ENCODE measurements around the gene ZNF618. TPM values are rescaled to one million over a fixed set of nuclear protein-coding genes. Genes with fewer than 3 reads are reported as not detected.

ZNF618 gene
- total RNA-seq, 2 donors from 2014 or later: 2.5 to 3.3 TPM

DNA sequence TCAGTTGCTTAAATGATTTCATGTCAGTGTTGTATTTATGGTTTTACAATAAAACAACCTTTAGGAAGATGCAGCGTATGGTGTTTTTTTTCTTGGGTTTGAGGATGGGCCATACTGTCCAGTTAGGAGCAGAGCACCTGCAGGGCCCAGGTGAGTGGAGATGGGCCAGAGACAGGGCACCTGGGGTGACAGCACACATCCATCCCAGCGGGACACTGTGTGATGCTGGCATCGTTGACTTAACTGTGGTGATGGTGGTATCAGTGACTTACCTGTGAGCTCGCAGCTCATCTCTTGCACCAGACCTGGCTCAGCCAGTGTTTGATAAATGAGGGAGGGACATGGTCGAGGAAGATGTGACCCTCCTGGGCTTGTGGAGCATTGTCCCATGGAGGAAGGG is 180.4 kb downstream of the ZNF618 start:
- ATAC-seq: no peak
- intact Hi-C loops (cut with DNase I, micrococcal nuclease): no loop called here
- no peak for DNase-seq

DNA sequence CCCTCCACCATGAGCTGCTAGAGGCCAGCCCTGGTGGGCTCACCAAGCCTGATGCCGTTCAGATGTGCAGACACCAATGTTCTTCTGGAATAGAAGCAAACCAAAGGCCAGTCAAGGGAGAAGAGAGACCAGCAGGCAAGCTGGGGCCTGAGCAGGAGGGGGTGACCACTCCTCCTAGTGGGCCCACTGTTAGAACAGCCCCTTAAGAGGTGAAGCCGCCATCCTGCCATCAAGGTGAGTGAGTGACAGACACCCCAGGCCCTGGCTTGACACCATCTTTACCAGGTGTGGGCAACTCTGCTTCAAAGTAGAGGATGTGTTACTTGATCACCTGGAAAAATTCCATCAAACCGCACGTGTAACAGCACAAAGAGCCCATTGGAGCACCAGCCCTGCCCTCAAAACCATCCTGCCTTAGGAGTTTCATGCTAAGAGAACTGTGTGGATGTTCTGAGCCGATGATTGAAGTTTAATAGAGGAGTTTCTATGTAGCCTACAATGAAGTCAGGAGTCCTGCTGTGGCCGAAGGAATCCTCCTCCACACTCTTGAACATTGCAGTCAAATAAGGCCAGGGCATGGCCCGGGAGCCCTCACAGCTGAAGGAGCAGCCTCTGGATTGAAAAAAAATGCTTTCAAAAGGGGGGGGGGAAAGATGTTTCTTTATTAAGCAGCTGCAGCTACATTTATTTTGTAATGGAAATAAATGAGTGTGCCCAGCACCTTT is 181.2 kb downstream of the ZNF618 start:
- ATAC-seq (no peak), DNase-seq (no peak)
- intact Hi-C loops (cut with DNase I, micrococcal nuclease): no loop called here

DNA sequence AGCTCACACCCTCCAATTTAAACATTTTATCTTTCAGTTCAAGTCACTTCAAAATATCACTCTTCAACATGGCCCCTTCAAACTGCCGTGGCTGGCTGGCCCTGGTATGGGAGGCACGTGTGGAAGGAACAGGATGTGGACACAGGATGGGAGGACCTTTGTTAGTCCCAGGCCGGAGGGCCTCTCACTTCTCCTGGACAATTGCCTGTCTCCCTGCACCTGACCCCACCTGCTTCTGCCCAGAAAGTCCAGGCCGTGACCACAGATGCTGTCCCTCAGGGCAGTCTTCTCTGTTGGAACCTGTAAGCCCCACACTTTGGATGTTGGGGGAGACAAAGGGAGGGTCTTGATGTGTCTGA is 182.6 kb downstream of the ZNF618 start:
- no peak for DNase-seq
- intact Hi-C loops (cut with DNase I, micrococcal nuclease): no loop called here
- no peak for ATAC-seq

DNA sequence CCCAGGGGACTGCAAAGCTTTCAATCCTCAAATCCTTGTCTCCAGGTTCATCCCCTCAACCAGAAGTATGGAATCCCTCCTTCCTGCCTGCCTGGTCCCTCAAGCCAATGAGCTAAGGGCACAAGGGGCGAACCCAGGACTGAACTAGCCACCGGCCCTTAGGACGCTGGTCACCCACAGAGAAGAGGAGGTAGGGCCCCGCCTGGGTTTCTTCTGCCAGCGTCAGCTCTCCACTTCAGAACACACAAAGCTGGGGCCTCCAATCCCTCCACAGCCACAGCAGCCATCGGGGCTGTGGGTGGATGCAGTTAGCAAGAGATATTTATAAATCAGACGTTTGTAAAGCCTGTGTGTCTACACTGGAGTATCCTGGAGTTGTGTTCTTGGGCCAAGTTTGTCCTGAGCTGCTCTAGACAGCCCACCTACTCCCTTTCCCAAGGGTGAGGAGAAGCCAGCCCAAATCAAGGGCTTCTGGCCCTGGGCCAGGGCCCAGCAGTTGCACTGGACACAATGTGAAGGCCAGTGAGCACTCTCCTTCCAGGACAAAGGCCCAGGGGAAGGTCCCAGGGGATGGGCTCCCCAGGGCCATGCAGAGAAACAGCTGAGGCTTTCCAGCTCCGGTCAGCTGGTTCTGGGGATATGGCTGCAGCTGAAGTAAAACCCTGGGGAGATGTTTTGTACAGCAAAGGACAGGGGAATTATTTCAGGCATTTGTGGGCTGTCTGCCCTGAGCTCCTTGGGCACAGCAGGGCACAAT is 183.1 kb downstream of the ZNF618 start:
- intact Hi-C loops (cut with DNase I, micrococcal nuclease): no loop called here
- DNase-seq (no peak), ATAC-seq (no peak)

- DNase-seq (no peak), ATAC-seq (no peak)
- intact Hi-C loops (cut with DNase I, micrococcal nuclease): no loop called here
These were observed 184.0 kb downstream of the ZNF618 start for GRCh38 chr9:114060070-114060469.

DNA sequence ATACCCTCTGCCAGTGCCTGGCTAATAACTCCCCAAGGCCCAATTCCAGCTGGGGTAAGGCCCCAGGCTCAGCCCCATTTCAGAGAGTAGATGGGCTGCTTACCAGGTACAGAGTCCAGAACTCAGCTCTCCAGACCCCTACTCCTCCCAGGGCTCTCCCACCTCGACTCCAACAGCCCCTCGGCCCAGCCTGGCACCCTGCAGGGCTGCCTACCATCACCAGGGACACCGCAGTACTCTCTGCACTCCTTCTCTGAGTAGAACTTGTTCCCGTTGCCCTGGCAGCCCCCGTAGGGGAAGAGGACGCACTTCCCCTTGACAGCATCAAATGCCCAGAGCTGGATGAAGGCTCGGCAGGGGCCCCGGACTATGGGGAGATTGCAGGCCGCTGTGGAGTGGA is 184.6 kb downstream of the ZNF618 start:
- DNase-seq (no peak), ATAC-seq (no peak)
- intact Hi-C loops (cut with DNase I, micrococcal nuclease): no loop called here

GRCh38 chr9:114061292-114061691 is 185.2 kb downstream of the ZNF618 start:
- DNase-seq (no peak), ATAC-seq (no peak)
- intact Hi-C loops (cut with DNase I, micrococcal nuclease): no loop called here

GRCh38 chr9:114061830-114062474 is 185.8 kb downstream of the ZNF618 start:
- peak; percentile 86 for ATAC-seq
- intact Hi-C loops (cut with DNase I, micrococcal nuclease): no loop called here

GRCh38 chr9:114065304-114065703 is 189.2 kb downstream of the ZNF618 start:
- DNase-seq: no peak
- intact Hi-C loops (cut with DNase I, micrococcal nuclease): no loop called here

More at GRCh38 chr9:114061830-114062474, 185.8 kb downstream of the ZNF618 start:
- DNase-seq: no peak

GRCh38 chr9:114069476-114070187 is 193.5 kb downstream of the ZNF618 start:
- peak; percentile 90 for ATAC-seq
- peak in 1 of 2 donors; percentile 19 for DNase-seq
- intact Hi-C loops (cut with DNase I, micrococcal nuclease): no loop called here

More at GRCh38 chr9:114065304-114065703, 189.2 kb downstream of the ZNF618 start:
- no peak for ATAC-seq

- intact Hi-C loops (cut with DNase I, micrococcal nuclease): no loop called here
- DNase-seq (peak; percentile 21 to 23), ATAC-seq (peak; percentile 14)
These were observed 194.3 kb downstream of the ZNF618 start for GRCh38 chr9:114070188-114071103.

GRCh38 chr9:114071197-114071795 is 195.2 kb downstream of the ZNF618 start:
- intact Hi-C loops (cut with DNase I, micrococcal nuclease): no loop called here
- DNase-seq (no peak), ATAC-seq (no peak)

- intact Hi-C loops (cut with DNase I, micrococcal nuclease): no loop called here
These were observed 196.4 kb downstream of the ZNF618 start for GRCh38 chr9:114072184-114073140.

DNA sequence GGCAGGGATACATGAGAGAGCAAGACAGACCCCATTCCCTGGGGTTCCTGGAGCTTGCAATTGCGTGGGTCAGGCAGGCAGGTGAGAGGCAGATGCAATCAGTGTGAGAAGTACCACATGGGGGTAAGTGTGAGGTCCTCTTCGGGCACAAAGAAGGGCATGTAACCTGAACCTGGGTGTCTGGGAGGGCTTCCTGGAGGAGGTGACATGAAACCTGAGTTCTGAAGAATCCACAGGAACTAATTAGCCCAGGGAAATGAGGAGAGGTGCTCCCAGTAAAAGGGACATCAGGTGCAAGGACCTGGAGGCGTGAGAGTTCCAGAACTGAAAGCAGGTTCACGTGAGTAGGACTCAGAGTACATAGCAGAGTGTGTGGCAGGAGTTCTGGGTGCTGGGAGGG is 199.5 kb downstream of the ZNF618 start:
- ATAC-seq (no peak), DNase-seq (no peak)
- intact Hi-C loops (cut with DNase I, micrococcal nuclease): no loop called here

More at GRCh38 chr9:114072184-114073140, 196.4 kb downstream of the ZNF618 start:
- DNase-seq: peak in 1 of 2 donors; percentile 47
- ATAC-seq: peak; percentile 53

DNA sequence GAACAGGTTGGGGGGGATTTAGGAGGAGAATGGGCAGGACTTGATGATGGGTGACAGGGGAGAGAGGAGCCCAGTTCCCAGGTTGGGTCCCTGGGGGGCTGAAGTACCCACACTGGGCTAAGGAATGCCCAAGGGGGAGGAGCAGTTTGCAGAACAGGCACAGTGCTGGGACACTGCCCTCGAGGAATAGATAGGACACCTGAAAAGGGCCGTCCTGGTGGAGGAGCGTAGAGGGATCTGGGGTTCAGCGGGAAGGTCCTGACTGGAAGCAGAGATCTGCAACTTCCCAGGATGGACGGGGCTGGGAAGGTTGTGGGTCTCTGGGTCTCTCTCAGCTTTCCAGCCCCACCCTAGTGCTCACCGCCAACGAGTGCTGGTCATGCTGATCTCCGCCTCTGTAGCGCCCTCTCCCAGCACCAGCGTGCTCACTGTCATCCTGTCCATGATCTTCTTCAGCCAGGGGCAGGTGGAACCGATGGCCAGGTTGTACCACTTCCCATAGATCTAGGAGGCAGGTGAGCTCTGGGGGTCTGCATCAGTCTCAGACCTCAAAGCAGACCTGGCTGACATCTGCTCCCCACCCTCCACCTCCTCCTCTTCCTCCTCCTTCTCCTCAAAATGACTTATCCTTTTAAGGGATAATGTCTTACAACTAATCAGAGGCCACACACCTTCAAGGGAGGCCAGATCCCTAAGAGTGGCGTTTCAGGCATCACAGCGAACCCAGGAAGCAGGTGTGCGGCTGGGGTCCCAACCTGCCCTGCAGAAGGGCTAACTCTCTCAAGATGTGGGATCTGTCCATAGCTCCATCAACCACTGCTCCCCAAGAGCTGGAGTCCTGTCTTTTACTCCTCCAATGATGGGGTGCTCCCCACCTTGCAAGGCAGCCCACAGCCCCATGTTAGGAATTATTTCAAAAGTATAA is 200.4 kb downstream of the ZNF618 start:
- no peak for DNase-seq
- intact Hi-C loops (cut with DNase I, micrococcal nuclease): no loop called here
- no peak for ATAC-seq

Data from left colon (tissue), 2 donors.